ENCODE results near the gene ADGRF3. TPM values are rescaled to one million over a fixed set of nuclear protein-coding genes. Genes with fewer than 3 reads are reported as not detected.

The ADGRF3 gene
- total RNA-seq, 4 donors from 2014 or later = 4.1 TPM; not detected in 3

- no peak for TF ChIP-seq POLR2A (IDR thresholded peaks at IDR 0.05)
- no peak for TF ChIP-seq CTCF (IDR thresholded peaks at IDR 0.05)
Observed at GRCh38 chr2:26318950-26319349, 27.6 kb downstream of the ADGRF3 start.

GRCh38 chr2:26317377-26318105, 29.0 kb downstream of the ADGRF3 start:
- TF ChIP-seq POLR2A (IDR thresholded peaks at IDR 0.05) (no peak), CTCF (IDR thresholded peaks at IDR 0.05) (no peak)
- Histone ChIP-seq H3K9me3 (no peaks in the 10 kb centered on the region), H3K27me3 (no peaks in the 10 kb centered on the region), H3K27ac (no peak overlapping the region), H3K4me3 (no peak overlapping the region), H3K36me3 (no peaks in the 10 kb centered on the region), H3K4me1 (no peaks in the 10 kb centered on the region)
- DNase-seq = no peak

More at GRCh38 chr2:26318950-26319349, 27.6 kb downstream of the ADGRF3 start:
- H3K27me3 ChIP-seq = no peaks in the 10 kb centered on the region
- no peak overlapping the region for H3K4me3 ChIP-seq
- DNase-seq = no peak
- H3K36me3 ChIP-seq = no peaks in the 10 kb centered on the region
- no peaks in the 10 kb centered on the region for H3K9me3 ChIP-seq
- no peaks in the 10 kb centered on the region for H3K4me1 ChIP-seq
- no peak overlapping the region for H3K27ac ChIP-seq

- H3K27me3 ChIP-seq = no peaks in the 10 kb centered on the region
- no peak overlapping the region for H3K4me3 ChIP-seq
- no peak for DNase-seq
- no peak overlapping the region for H3K27ac ChIP-seq
- no peak for TF ChIP-seq POLR2A (IDR thresholded peaks at IDR 0.05)
- no peak for TF ChIP-seq CTCF (IDR thresholded peaks at IDR 0.05)
- no peaks in the 10 kb centered on the region for H3K36me3 ChIP-seq
- no peaks in the 10 kb centered on the region for H3K9me3 ChIP-seq
- H3K4me1 ChIP-seq = no peaks in the 10 kb centered on the region
Observed at GRCh38 chr2:26316845-26317244, 29.7 kb downstream of the ADGRF3 start.

GRCh38 chr2:26316041-26316440, 30.5 kb downstream of the ADGRF3 start:
- Histone ChIP-seq H3K4me1 (no peaks in the 10 kb centered on the region), H3K9me3 (no peaks in the 10 kb centered on the region), H3K4me3 (no peak overlapping the region), H3K36me3 (no peaks in the 10 kb centered on the region), H3K27me3 (no peaks in the 10 kb centered on the region), H3K27ac (no peak overlapping the region)
- no peak for DNase-seq
- TF ChIP-seq POLR2A (IDR thresholded peaks at IDR 0.05) (no peak), CTCF (IDR thresholded peaks at IDR 0.05) (peak in 3 of 6 experiments; percentile 22 to 32 (median 26))

GRCh38 chr2:26314243-26314642, 32.3 kb downstream of the ADGRF3 start:
- no peak overlapping the region for H3K4me3 ChIP-seq
- TF ChIP-seq CTCF (IDR thresholded peaks at IDR 0.05) = no peak
- no peak for TF ChIP-seq POLR2A (IDR thresholded peaks at IDR 0.05)
- peak in 1 of 3 donors; percentile 43 for DNase-seq

More at GRCh38 chr2:26314243-26314642, 32.3 kb downstream of the ADGRF3 start:
- Histone ChIP-seq H3K36me3 (no peaks in the 10 kb centered on the region), H3K27ac (no peak overlapping the region), H3K9me3 (no peaks in the 10 kb centered on the region), H3K27me3 (no peaks in the 10 kb centered on the region), H3K4me1 (no peaks in the 10 kb centered on the region)

Measured in Peyer's patch (tissue), 4 donors.